ENCODE results near the gene TMEM205. TPM values are rescaled to one million over a fixed set of nuclear protein-coding genes. Genes with fewer than 3 reads are reported as not detected.

Gene TMEM205
- total and polyA plus RNA-seq, 2 of the 8 experiments (the other 6 are each of a cell fraction or from before 2014, with no cell fraction given) = 73.5 to 423 TPM

DNA sequence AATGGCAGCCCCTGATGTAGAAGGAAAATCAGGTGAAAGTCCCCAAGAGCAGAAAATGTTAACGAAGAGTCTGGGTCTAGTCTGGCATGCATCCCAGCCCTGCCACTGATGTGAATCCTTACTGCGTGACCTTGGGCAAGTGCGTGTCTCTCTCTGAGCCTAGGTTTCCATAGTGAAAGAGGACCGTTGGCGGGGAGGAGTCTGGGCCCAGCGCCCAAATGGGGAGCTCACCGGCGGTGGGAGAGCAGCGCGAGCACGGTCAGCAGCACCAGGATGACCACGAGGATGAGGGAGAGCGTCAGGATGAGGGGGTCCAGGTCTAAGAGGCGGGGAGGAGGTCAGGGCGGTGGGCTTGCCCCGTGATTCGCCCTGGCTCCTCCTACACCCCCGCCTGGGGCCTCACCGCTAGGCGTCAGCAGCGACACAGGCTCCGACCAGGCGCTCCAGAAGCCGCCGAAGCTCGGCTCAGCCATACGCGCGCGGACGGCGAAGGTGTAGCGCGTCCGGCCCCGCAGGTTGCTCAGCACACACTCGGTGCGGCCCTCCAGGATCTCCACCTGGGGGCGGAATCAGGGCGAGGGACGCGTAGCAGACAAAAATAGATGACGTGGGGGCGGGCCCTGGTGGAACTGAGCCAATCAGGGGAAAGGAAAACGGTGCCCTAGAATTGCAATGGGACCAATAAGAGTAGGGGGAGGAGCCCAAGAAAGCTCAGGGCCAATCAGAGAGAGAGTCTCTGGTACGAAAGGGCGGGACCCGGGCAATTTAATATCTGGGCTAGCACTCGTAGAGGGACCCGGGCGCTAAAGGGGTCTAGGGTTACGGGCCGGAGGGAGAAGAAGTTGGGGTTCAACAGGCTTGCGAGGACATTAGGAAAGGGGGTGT is 34.8 kb upstream of the TMEM205 start (continued):
- TF ChIP-seq SAP30 (IDR thresholded peaks at IDR 0.05; ENCODE audit: insufficient read depth, insufficient replicate concordance, low read length) (no peak), SUZ12 (IDR thresholded peaks at IDR 0.05; ENCODE audit: low read length) (no peak), ZNF274 (IDR thresholded peaks at IDR 0.05; ENCODE audit: borderline replicate concordance, extremely low read depth, low read length) (no peak), EGR1 (IDR thresholded peaks at IDR 0.05; ENCODE audit: borderline replicate concordance, low read depth, low read length) (peak; percentile 28; the same call in 1 of the 2 replicates), TAF1 (IDR thresholded peaks at IDR 0.05; ENCODE audit: low read depth, low read length) (peak; percentile 88), SP1 (IDR thresholded peaks at IDR 0.05; ENCODE audit: low read depth, low read length) (peak; percentile 94), KDM1A (IDR thresholded peaks at IDR 0.05; ENCODE audit: borderline replicate concordance, low read length) (no peak), SIRT6 (IDR thresholded peaks at IDR 0.05; ENCODE audit: low read length) (no peak), KDM4A (IDR thresholded peaks at IDR 0.05; ENCODE audit: low read depth, low read length, severe bottlenecking) (peak; percentile 52)
- TF ChIP-seq, protein P1, sequence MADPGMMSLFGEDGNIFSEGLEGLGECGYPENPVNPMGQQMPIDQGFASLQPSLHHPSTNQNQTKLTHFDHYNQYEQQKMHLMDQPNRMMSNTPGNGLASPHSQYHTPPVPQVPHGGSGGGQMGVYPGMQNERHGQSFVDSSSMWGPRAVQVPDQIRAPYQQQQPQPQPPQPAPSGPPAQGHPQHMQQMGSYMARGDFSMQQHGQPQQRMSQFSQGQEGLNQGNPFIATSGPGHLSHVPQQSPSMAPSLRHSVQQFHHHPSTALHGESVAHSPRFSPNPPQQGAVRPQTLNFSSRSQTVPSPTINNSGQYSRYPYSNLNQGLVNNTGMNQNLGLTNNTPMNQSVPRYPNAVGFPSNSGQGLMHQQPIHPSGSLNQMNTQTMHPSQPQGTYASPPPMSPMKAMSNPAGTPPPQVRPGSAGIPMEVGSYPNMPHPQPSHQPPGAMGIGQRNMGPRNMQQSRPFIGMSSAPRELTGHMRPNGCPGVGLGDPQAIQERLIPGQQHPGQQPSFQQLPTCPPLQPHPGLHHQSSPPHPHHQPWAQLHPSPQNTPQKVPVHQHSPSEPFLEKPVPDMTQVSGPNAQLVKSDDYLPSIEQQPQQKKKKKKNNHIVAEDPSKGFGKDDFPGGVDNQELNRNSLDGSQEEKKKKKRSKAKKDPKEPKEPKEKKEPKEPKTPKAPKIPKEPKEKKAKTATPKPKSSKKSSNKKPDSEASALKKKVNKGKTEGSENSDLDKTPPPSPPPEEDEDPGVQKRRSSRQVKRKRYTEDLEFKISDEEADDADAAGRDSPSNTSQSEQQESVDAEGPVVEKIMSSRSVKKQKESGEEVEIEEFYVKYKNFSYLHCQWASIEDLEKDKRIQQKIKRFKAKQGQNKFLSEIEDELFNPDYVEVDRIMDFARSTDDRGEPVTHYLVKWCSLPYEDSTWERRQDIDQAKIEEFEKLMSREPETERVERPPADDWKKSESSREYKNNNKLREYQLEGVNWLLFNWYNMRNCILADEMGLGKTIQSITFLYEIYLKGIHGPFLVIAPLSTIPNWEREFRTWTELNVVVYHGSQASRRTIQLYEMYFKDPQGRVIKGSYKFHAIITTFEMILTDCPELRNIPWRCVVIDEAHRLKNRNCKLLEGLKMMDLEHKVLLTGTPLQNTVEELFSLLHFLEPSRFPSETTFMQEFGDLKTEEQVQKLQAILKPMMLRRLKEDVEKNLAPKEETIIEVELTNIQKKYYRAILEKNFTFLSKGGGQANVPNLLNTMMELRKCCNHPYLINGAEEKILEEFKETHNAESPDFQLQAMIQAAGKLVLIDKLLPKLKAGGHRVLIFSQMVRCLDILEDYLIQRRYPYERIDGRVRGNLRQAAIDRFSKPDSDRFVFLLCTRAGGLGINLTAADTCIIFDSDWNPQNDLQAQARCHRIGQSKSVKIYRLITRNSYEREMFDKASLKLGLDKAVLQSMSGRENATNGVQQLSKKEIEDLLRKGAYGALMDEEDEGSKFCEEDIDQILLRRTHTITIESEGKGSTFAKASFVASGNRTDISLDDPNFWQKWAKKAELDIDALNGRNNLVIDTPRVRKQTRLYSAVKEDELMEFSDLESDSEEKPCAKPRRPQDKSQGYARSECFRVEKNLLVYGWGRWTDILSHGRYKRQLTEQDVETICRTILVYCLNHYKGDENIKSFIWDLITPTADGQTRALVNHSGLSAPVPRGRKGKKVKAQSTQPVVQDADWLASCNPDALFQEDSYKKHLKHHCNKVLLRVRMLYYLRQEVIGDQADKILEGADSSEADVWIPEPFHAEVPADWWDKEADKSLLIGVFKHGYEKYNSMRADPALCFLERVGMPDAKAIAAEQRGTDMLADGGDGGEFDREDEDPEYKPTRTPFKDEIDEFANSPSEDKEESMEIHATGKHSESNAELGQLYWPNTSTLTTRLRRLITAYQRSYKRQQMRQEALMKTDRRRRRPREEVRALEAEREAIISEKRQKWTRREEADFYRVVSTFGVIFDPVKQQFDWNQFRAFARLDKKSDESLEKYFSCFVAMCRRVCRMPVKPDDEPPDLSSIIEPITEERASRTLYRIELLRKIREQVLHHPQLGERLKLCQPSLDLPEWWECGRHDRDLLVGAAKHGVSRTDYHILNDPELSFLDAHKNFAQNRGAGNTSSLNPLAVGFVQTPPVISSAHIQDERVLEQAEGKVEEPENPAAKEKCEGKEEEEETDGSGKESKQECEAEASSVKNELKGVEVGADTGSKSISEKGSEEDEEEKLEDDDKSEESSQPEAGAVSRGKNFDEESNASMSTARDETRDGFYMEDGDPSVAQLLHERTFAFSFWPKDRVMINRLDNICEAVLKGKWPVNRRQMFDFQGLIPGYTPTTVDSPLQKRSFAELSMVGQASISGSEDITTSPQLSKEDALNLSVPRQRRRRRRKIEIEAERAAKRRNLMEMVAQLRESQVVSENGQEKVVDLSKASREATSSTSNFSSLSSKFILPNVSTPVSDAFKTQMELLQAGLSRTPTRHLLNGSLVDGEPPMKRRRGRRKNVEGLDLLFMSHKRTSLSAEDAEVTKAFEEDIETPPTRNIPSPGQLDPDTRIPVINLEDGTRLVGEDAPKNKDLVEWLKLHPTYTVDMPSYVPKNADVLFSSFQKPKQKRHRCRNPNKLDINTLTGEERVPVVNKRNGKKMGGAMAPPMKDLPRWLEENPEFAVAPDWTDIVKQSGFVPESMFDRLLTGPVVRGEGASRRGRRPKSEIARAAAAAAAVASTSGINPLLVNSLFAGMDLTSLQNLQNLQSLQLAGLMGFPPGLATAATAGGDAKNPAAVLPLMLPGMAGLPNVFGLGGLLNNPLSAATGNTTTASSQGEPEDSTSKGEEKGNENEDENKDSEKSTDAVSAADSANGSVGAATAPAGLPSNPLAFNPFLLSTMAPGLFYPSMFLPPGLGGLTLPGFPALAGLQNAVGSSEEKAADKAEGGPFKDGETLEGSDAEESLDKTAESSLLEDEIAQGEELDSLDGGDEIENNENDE (IDR thresholded peaks at IDR 0.05; ENCODE audit: insufficient replicate concordance, low read length) = no peak
